Measurements from ENCODE around the gene EFCAB14. TPM values are rescaled to one million over a fixed set of nuclear protein-coding genes. Genes with fewer than 3 reads are reported as not detected.
"Not testable (repeated sequence)": the region's sequence is repeated elsewhere in the genome, so short reads cannot be mapped to it uniquely, and the experiment has no call there.

EFCAB14 gene
- polyA plus RNA-seq, 3 donors: 31.4 to 75.5 (median 49.8) TPM

GRCh38 chr1:46721204-46721603 is 2.3 kb upstream of the EFCAB14 start:
- no peak overlapping the region for H3K4me3 ChIP-seq (replicated peaks in 1 of 3; ENCODE audit: low read depth in 2 of 3, low read length in 3 of 3)
- peaks cover 6 to 10% (median 8%) of the 10 kb centered on the region in 3 donors for H3K27me3 Mint-ChIP-seq (ENCODE audit: low read depth in 3 of 3)
- H3K27ac Mint-ChIP-seq: no peak overlapping the region
- H3K27ac ChIP-seq (ENCODE audit: low read depth in 1 of 2, low read length in 2 of 2): no peak overlapping the region
- H3K4me3 Mint-ChIP-seq: no peak overlapping the region
- peaks cover 0 to 7% of the 10 kb centered on the region in 2 donors for H3K36me3 ChIP-seq (replicated peaks in 1 of 2; ENCODE audit: control insufficient read depth in 1 of 2, insufficient read depth in 2 of 2, low read length in 2 of 2)
- H3K4me1 ChIP-seq (ENCODE audit: control insufficient read depth in 1 of 2, insufficient read depth in 2 of 2, low read length in 2 of 2): peaks cover 25 to 27% of the 10 kb centered on the region in 2 donors
- H3K27me3 ChIP-seq (ENCODE audit: control insufficient read depth in 2 of 2, insufficient read depth in 2 of 2, low read length in 2 of 2): peaks cover 0 to 3% of the 10 kb centered on the region in 2 donors
- no peak for TF ChIP-seq CTCF (IDR thresholded peaks at IDR 0.05)
- H3K4me1 Mint-ChIP-seq: peaks cover 33% of the 10 kb centered on the region
- intact Hi-C loops (cut with micrococcal nuclease): loop anchor here in 1 of 2 donors (10.0 kb wide), 2 partner anchors 186 to 316 kb away; a partner anchor contains a TSS
- H2AFZ ChIP-seq (ENCODE audit: insufficient read depth, low read depth, low read length, poor library complexity, severe bottlenecking): peak overlapping the region; percentile 9
- no peak overlapping the region for H3K9ac ChIP-seq (ENCODE audit: insufficient read depth, low read length, poor library complexity, severe bottlenecking)
- H3K9me3 ChIP-seq (replicated peaks in 1 of 2; ENCODE audit: control insufficient read depth in 1 of 2, insufficient read depth in 1 of 2, low read length in 2 of 2): no peaks in the 10 kb centered on the region
- H4K20me1 ChIP-seq (ENCODE audit: insufficient read depth, low read length): peaks cover 21% of the 10 kb centered on the region
- WGBS (ENCODE audit: insufficient coverage): no CpG with 5 or more reads among the region's 1 CpG
- peaks cover 5 to 9% of the 10 kb centered on the region in 2 donors for H3K36me3 Mint-ChIP-seq
- peaks cover 26% of the 10 kb centered on the region for H3K79me2 ChIP-seq (ENCODE audit: insufficient read depth, low read length)
- H3K9me3 Mint-ChIP-seq: peaks cover 0 to under 1% (median 0%) of the 10 kb centered on the region in 7 donors
- no peak for DNase-seq
- no peak overlapping the region for H3K4me2 ChIP-seq (replicated peaks; ENCODE audit: extremely low read depth, low read length, poor library complexity, severe bottlenecking)

GRCh38 chr1:46720319-46720718 is 1.4 kb upstream of the EFCAB14 start:
- H3K4me1 Mint-ChIP-seq: peaks cover 34% of the 10 kb centered on the region
- not testable (repeated sequence) for H3K9me3 Mint-ChIP-seq; H3K27ac Mint-ChIP-seq; H2AFZ ChIP-seq (ENCODE audit: insufficient read depth, low read depth, low read length, poor library complexity, severe bottlenecking); H3K27ac ChIP-seq (ENCODE audit: low read depth in 1 of 2, low read length in 2 of 2); H3K9ac ChIP-seq (ENCODE audit: insufficient read depth, low read length, poor library complexity, severe bottlenecking); H3K4me2 ChIP-seq (replicated peaks; ENCODE audit: extremely low read depth, low read length, poor library complexity, severe bottlenecking); H3K4me3 ChIP-seq (replicated peaks in 1 of 3; ENCODE audit: low read depth in 2 of 3, low read length in 3 of 3); H3K27me3 ChIP-seq (ENCODE audit: control insufficient read depth in 2 of 2, insufficient read depth in 2 of 2, low read length in 2 of 2); H3K27me3 Mint-ChIP-seq (ENCODE audit: low read depth in 3 of 3); DNase-seq; H3K9me3 ChIP-seq (replicated peaks in 1 of 2; ENCODE audit: control insufficient read depth in 1 of 2, insufficient read depth in 1 of 2, low read length in 2 of 2); H3K4me3 Mint-ChIP-seq
- peaks cover 25 to 27% of the 10 kb centered on the region in 2 donors for H3K4me1 ChIP-seq (ENCODE audit: control insufficient read depth in 1 of 2, insufficient read depth in 2 of 2, low read length in 2 of 2)
- peaks cover 29% of the 10 kb centered on the region for H4K20me1 ChIP-seq (ENCODE audit: insufficient read depth, low read length)
- H3K36me3 Mint-ChIP-seq: peaks cover 13 to 18% of the 10 kb centered on the region in 2 donors
- peaks cover 7 to 16% of the 10 kb centered on the region in 2 donors for H3K36me3 ChIP-seq (replicated peaks in 1 of 2; ENCODE audit: control insufficient read depth in 1 of 2, insufficient read depth in 2 of 2, low read length in 2 of 2)
- intact Hi-C loops (cut with micrococcal nuclease): loop anchor here in 1 of 2 donors (10.0 kb wide), 2 partner anchors 186 to 316 kb away; a partner anchor contains a TSS
- peaks cover 33% of the 10 kb centered on the region for H3K79me2 ChIP-seq (ENCODE audit: insufficient read depth, low read length)
- WGBS (ENCODE audit: insufficient coverage): 100% methylated on average over 3 of the region's 8 CpGs
